Cardiac muscle cell (in vitro differentiated cells and primary cell): ENCODE data around the gene LUZP2. TPM values are rescaled to one million over a fixed set of nuclear protein-coding genes. Genes with fewer than 3 reads are reported as not detected.

Source experiments
- DNase-seq, 2 donors: peaks; one replicate each; pipeline versions ENCODE4 v3.0.0 to v3.0.0-alpha.2; 2010 to 2017; ENCODE audit warnings: low read depth in 1 of 2, low spot score in 1 of 2
- H3K27ac ChIP-seq: fragments of 200-600 bp; sonication (generic); 2 replicates; pipeline ENCODE4 v1.5.1; 2016
- H3K27me3 ChIP-seq: fragments of 200-600 bp; sonication (generic); 2 replicates; pipeline ENCODE4 v1.6.0; 2016; ENCODE audit warnings: control low read depth
- H3K36me3 ChIP-seq: fragments of 200-600 bp; sonication (generic); 2 replicates; pipeline ENCODE4 v1.5.1; 2016; ENCODE audit warnings: control low read depth
- H3K4me1 ChIP-seq: fragments of 200-600 bp; sonication (generic); 2 replicates; pipeline ENCODE4 v1.8.1; 2017; ENCODE audit warnings: low read depth, mild to moderate bottlenecking, mixed run types
- H3K4me3 ChIP-seq: fragments of 200-600 bp; sonication (generic); 2 replicates; pipeline ENCODE4 v1.5.1; 2016; ENCODE audit warnings: mild to moderate bottlenecking
- H3K9me3 ChIP-seq: fragments of 200-600 bp; sonication (generic); 2 replicates; pipeline ENCODE4 v1.5.1; 2017; ENCODE audit warnings: low read depth, mild to moderate bottlenecking, control low read depth
- polyA plus RNA-seq: library from polyadenylated mRNA; unstranded; fragments of >200 nt; fragmentation: Nextera tagmentation; extraction: Ambion mirVana; gene quantifications from 2 replicates; pipeline ENCODE4 v1.2.1, GENCODE V29; 2016
- total RNA-seq: library from RNA; depleted of rRNA; stranded (reverse); fragments of >200 nt; gene quantifications from 2 replicates; pipeline ENCODE4 v1.2.3, GENCODE V29; 2016
- TF ChIP-seq, protein P1 (sequence below): IDR thresholded peaks from 2 replicates; pipeline ENCODE4 v1.5.1; 2012; ENCODE audit warnings: low read depth, mild to moderate bottlenecking, low read length

The LUZP2 gene
- total and polyA plus RNA-seq, 2 experiments from 2014 or later, result not detected

DNA sequence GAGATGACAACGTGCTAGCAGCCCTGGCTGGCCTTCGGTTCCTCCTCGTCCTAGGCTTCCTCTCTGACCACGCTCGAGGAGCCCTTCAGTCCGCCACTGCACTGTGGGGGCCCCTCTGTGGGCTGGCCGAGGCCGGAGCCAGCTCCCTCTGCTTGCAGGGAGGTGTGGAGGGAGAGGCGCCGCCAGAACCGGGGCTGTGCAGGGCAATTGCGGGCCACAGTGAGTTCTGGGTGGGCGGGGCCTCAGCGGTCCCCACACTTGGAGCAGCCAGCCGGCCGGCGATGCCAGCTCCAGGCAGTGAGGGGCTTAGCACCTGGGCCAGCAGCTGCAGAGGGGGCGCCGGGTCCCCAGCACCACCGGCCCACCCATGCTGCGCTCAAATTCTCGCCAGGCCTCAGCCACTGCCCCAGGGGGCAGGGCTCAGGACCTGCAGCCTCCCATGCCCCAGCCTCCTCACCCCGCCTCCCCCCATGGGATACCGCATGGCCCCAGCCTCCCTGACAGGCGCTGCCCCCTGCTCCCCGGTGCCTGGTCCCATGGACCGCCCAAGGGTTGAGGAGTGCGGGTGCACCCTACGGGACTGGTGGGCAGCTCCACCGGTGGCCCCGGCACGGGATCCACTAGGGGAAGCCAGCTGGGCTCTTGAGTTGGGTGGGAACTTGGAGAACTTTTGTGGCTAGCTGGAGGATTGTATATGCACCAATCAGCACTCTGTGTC is 399.4 kb downstream of the LUZP2 start:
- TF ChIP-seq, protein P1, sequence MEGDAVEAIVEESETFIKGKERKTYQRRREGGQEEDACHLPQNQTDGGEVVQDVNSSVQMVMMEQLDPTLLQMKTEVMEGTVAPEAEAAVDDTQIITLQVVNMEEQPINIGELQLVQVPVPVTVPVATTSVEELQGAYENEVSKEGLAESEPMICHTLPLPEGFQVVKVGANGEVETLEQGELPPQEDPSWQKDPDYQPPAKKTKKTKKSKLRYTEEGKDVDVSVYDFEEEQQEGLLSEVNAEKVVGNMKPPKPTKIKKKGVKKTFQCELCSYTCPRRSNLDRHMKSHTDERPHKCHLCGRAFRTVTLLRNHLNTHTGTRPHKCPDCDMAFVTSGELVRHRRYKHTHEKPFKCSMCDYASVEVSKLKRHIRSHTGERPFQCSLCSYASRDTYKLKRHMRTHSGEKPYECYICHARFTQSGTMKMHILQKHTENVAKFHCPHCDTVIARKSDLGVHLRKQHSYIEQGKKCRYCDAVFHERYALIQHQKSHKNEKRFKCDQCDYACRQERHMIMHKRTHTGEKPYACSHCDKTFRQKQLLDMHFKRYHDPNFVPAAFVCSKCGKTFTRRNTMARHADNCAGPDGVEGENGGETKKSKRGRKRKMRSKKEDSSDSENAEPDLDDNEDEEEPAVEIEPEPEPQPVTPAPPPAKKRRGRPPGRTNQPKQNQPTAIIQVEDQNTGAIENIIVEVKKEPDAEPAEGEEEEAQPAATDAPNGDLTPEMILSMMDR, result no peak
- Histone ChIP-seq H3K9me3 (no peaks in the 10 kb centered on the region), H3K4me1 (no peaks in the 10 kb centered on the region), H3K4me3 (no peak overlapping the region), H3K36me3 (no peaks in the 10 kb centered on the region), H3K27me3 (no peaks in the 10 kb centered on the region), H3K27ac (no peak overlapping the region)
- no peak for DNase-seq

DNA sequence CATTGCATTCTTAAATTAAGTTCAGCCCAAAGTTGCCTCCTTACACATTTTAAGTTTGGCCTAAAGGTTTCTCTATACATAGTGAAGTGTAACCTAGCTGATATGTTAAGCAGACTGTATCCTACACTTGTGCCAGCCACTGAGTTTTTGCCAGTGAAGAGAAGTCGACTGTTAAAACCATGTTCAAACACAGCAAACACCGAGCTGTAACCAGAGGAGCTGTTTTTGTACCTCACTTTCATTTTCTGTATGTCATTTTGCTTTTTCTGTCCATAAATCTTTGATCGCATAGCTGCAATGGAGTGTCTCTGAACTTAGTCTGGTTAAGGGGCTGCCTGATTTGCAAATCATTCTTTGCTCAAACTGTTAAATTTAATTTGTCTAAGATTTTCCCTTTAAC is 403.7 kb downstream of the LUZP2 start:
- no peak for DNase-seq

DNA sequence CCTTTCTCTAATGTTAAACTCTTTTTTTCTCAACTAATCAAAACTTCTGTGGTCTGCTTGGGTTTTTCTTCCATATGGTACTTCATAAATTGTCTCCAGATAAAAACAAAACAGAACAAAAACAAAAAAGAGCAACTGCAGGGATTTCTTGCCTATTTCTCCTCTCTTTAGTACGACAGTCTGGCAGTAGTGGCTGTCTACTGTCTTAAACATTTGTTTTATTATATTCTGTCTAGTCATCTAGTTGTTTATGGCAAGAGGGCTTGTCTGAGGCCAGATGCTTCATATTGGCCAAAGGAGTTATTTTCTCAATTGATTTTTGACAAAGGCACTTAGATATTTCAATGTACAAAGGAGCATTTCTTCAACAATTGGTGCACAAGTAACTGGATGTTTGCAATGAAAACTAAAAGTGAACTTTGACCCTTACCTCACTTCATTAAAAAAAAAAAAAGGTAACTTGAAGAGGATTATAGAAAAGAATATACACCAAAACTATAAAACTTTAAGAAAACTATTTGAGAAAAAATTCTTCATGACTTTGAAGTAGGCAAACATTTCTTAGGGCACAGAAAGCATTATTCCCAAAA is 404.2 kb downstream of the LUZP2 start:
- Histone ChIP-seq H3K27ac (no peak overlapping the region), H3K9me3 (no peaks in the 10 kb centered on the region), H3K27me3 (no peaks in the 10 kb centered on the region), H3K4me3 (no peak overlapping the region), H3K36me3 (no peaks in the 10 kb centered on the region), H3K4me1 (no peaks in the 10 kb centered on the region)
- no peak for DNase-seq
- TF ChIP-seq, protein P1, result no peak

More for the DNA sequence above, 403.7 kb downstream of the LUZP2 start:
- H3K4me1 ChIP-seq, result no peaks in the 10 kb centered on the region
- no peaks in the 10 kb centered on the region for H3K9me3 ChIP-seq
- TF ChIP-seq, protein P1, result no peak
- no peak overlapping the region for H3K4me3 ChIP-seq
- no peak overlapping the region for H3K27ac ChIP-seq
- H3K27me3 ChIP-seq, result no peaks in the 10 kb centered on the region
- H3K36me3 ChIP-seq, result no peaks in the 10 kb centered on the region

DNA sequence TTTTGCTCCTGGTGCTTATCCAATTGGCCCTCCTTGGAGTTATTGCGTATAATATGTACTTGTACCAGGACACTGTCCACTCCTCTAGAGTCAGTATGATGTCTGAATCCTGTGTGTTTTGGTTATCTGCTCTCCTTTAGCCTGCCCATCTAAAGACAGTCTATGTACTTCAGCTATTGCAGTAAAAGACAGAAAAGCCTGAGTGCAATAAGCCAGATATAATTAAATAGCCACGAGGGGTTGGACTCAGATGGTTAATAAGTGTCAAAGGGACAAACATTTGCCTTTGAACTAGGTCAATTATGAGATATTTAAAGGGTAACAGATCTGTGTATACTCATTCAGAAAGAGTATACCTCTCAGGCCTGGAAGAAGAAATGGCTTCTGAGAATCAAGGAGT is 406.7 kb downstream of the LUZP2 start:
- DNase-seq, result no peak

DNA sequence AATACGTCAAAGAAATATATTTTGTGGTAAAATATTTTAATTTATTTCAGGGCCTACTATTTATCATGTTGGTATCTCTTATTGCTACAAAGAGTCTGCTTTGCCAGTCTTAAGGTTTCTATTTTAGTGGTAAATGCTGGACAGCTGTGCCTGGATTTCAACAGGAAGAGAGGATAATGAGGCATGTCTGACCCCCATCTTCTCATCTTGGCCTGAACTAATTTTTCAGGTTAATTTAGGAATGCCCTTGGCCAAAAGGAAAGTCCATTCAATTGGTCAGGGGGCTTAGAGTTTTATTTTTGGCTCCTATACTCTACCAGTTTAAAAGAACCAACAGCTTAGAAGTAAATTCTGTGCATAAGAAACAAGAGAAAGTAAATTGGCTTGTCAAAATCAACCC is 428.2 kb downstream of the LUZP2 start:
- TF ChIP-seq, protein P1, result no peak
- Histone ChIP-seq H3K36me3 (no peaks in the 10 kb centered on the region), H3K4me3 (no peak overlapping the region), H3K27me3 (no peaks in the 10 kb centered on the region), H3K4me1 (no peaks in the 10 kb centered on the region), H3K27ac (no peak overlapping the region), H3K9me3 (no peaks in the 10 kb centered on the region)
- DNase-seq, result no peak

More for the DNA sequence above, 406.7 kb downstream of the LUZP2 start:
- Histone ChIP-seq H3K4me3 (no peak overlapping the region), H3K27ac (no peak overlapping the region), H3K36me3 (no peaks in the 10 kb centered on the region), H3K9me3 (no peaks in the 10 kb centered on the region), H3K27me3 (no peaks in the 10 kb centered on the region), H3K4me1 (no peaks in the 10 kb centered on the region)
- TF ChIP-seq, protein P1, result no peak
